Bladder microvascular endothelial cell (primary cell): ENCODE results near the gene SLC6A18. TPM values are rescaled to one million over a fixed set of nuclear protein-coding genes. Genes with fewer than 3 reads are reported as not detected.

ENCODE experiments used
- total RNA-seq: library from RNA; depleted of rRNA; stranded (reverse); fragments of >200 nt; gene quantifications from 2 replicates; pipeline ENCODE4 v1.2.3, GENCODE V29; 2014

SLC6A18 gene
- not detected in 2 replicates for total RNA-seq

GRCh38 chr5:1225081-1225480 lies at the start of gene SLC6A18:
SLC6A18 (plus strand) TSS chr5:1225381; CDS start chr5:1225478, 97 bp downstream.

GRCh38 chr5:1201327-1202025 lies 23.7 kb upstream of the SLC6A18 start, which contains the start of gene SLC6A19:
SLC6A19 (plus strand) TSS chr5:1201595; CDS start chr5:1201651, 56 bp downstream.

GRCh38 chr5:1294835-1295649 lies 69.9 kb downstream of the SLC6A18 start, which contains the start of gene TERT:
TERT (minus strand) TSS chr5:1295068; CDS start chr5:1294989, 79 bp downstream.

Other genes with a start within 250 kb of the SLC6A18 start
- gene NKD2, start 216.6 kb upstream of the SLC6A18 start, total RNA-seq: 0.16 and 3.1 TPM in 2 replicates
- gene SLC12A7, start 113.3 kb upstream of the SLC6A18 start, total RNA-seq: 24.0 and 68.3 TPM in 2 replicates
- gene SLC6A19, start 23.8 kb upstream of the SLC6A18 start, total RNA-seq: not detected in 2 replicates
- 0.06 TPM in 1 of 2 replicates, not detected in the other for gene TERT, start 69.7 kb downstream of the SLC6A18 start, total RNA-seq
- gene CLPTM1L, start 119.7 kb downstream of the SLC6A18 start, total RNA-seq: 231 and 387 TPM in 2 replicates
- not detected in 2 replicates for gene SLC6A3, start 220.1 kb downstream of the SLC6A18 start, total RNA-seq